A549 (cell line): ENCODE measurements around the gene SLC25A36.

Source experiments
- BHLHE40 ChIP-seq: IDR thresholded peaks from 2 replicates; pipeline ENCODE4 v1.6.1; 2012; ENCODE audit warnings: low read depth, low read length, inconsistent platforms
- CTCF ChIP-seq: fragments of >200 bp; sonication (Bioruptor Twin); formaldehyde crosslinking; IDR thresholded peaks from 3 replicates; pipeline ENCODE4 v1.5.1; 2016
- EP300 ChIP-seq, 2 experiments: fragments of >200 bp; sonication (Bioruptor Twin); formaldehyde crosslinking; IDR thresholded peaks; 2 replicates in 1 of 2; 3 replicates in 1 of 2; pipeline ENCODE4 v1.6.1; 2016 to 2017
- KDM1A ChIP-seq: fragments of 200-600 bp; sonication (generic); IDR thresholded peaks from 2 replicates; pipeline ENCODE4 v1.6.1; 2016; ENCODE audit warnings: low read depth, mild to moderate bottlenecking
- MYC ChIP-seq: IDR thresholded peaks from 2 replicates; pipeline ENCODE4 v1.6.1; 2012; ENCODE audit warnings: mild to moderate bottlenecking, inconsistent platforms, low read length, improper control_type of control experiment, borderline replicate concordance
- NR3C1 ChIP-seq: fragments of >200 bp; sonication (Bioruptor Twin); formaldehyde crosslinking; IDR thresholded peaks from 3 replicates; pipeline ENCODE4 v1.6.1; 2017
- POLR2A ChIP-seq: IDR thresholded peaks from 2 replicates; pipeline ENCODE4 v1.6.1; 2012; ENCODE audit warnings: mild to moderate bottlenecking, low read length
- RFX5 ChIP-seq: fragments of 450-650 bp; IDR thresholded peaks from 2 replicates; pipeline ENCODE4 v1.7.1; 2014; ENCODE audit warnings: antibody characterized with exemption, mild to moderate bottlenecking, moderate library complexity
- SMC3 ChIP-seq: fragments of >200 bp; sonication (Bioruptor Twin); formaldehyde crosslinking; IDR thresholded peaks from 3 replicates; pipeline ENCODE4 v1.6.1; 2018; ENCODE audit warnings: inconsistent platforms
- SREBF2 ChIP-seq: fragments of 450-650 bp; IDR thresholded peaks from 2 replicates; pipeline ENCODE4 v1.6.1; 2014; ENCODE audit warnings: mild to moderate bottlenecking, moderate library complexity
- TP53 ChIP-seq: fragments of 250-450 bp; sonication (Bioruptor Pico); IDR thresholded peaks from 2 replicates; pipeline ENCODE4 v1.5.0; 2021; ENCODE audit warnings: mild to moderate bottlenecking, moderate library complexity
- USF2 ChIP-seq: fragments of 450-650 bp; IDR thresholded peaks from 2 replicates; pipeline ENCODE4 v1.6.1; 2014; ENCODE audit warnings: antibody characterized with exemption
- ZFP36 ChIP-seq: fragments of 450-650 bp; IDR thresholded peaks from 2 replicates; pipeline ENCODE4 v1.6.1; 2014; ENCODE audit warnings: borderline replicate concordance; ENCODE audit not compliant: partially characterized antibody
- ZSCAN20 ChIP-seq: fragments of 250-450 bp; sonication (Bioruptor Pico); IDR thresholded peaks from 2 replicates; pipeline ENCODE4 v1.8.0; 2022; ENCODE audit warnings: mild to moderate bottlenecking, moderate library complexity

DNA sequence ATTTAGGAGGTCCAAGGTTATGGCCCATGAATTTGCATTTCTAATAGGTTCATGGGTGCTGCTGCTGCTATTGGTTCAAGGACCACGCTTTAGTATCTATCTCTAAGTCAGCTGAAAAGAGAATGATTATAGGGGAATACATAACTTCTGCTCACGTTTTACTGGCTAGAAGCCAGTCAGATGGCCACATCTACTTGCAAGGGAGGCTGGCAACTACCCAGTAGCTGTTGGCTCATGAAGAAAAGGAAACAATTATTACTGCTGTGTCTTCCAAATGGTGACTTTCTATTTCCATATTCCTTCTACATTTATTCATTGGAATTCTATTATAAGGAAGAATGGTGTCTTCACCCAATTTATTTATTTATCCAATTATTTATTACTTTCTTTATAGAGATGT is 54.2 kb downstream of the SLC25A36 start:
- TF ChIP-seq CTCF: no peak
- no peak for TF ChIP-seq EP300 (IDR thresholded peaks at IDR 0.05)
- no peak for TF ChIP-seq MYC
- TF ChIP-seq KDM1A: no peak
- TF ChIP-seq NR3C1: no peak
- no peak for TF ChIP-seq TP53
- TF ChIP-seq SREBF2: no peak
- no peak for TF ChIP-seq SMC3
- no peak for TF ChIP-seq ZSCAN20
- TF ChIP-seq ZFP36: no peak
- no peak for TF ChIP-seq RFX5
- TF ChIP-seq BHLHE40: no peak
- TF ChIP-seq USF2: no peak
- no peak for TF ChIP-seq POLR2A
